Measurements from ENCODE around the gene HEPN1.

DNA sequence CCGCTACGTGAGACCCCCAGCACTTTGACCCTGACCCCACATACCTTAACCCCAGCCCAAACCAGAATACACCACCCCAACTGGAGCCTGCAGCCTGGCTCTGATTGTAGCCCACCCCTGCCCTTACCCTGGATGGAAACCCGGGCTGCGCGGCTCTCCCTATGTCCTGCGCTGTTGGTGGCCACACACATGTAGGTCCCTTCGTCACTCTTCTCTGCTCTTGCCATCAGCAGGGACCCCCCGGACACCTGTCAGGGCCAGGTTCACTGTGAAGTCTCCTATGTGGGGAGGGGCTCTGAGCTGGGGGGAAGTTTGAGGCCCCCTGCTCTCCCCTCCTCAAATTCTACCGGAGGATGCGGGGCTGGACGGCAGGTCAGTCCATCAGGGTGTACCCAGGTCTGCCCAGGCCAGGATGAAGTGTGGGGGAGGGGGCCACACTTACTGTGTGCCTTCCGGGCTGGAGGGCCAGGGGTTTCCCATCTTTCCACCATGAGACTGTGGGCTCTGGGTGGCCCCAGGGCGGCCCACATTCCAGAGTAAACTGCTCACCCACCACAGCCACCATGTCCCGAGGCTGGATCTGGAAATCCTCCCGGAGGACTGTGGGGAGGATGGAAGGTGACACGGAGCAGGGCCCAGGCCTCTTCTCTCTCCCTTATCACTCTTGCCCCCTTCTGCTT is 22.8 kb upstream of the HEPN1 start:
- TF ChIP-seq, protein P1, sequence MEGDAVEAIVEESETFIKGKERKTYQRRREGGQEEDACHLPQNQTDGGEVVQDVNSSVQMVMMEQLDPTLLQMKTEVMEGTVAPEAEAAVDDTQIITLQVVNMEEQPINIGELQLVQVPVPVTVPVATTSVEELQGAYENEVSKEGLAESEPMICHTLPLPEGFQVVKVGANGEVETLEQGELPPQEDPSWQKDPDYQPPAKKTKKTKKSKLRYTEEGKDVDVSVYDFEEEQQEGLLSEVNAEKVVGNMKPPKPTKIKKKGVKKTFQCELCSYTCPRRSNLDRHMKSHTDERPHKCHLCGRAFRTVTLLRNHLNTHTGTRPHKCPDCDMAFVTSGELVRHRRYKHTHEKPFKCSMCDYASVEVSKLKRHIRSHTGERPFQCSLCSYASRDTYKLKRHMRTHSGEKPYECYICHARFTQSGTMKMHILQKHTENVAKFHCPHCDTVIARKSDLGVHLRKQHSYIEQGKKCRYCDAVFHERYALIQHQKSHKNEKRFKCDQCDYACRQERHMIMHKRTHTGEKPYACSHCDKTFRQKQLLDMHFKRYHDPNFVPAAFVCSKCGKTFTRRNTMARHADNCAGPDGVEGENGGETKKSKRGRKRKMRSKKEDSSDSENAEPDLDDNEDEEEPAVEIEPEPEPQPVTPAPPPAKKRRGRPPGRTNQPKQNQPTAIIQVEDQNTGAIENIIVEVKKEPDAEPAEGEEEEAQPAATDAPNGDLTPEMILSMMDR (conservative IDR thresholded peaks at IDR 0.05; ENCODE audit: low read depth, low read length), result no peak
- no peak for TF ChIP-seq EZH2 (IDR thresholded peaks at IDR 0.05; ENCODE audit: borderline replicate concordance, low read depth, low read length, poor library complexity, severe bottlenecking)

Measured in A673 (cell line).